GM23248 (cell line): ENCODE data around the gene CELSR1. TPM values are rescaled to one million over a fixed set of nuclear protein-coding genes. Genes with fewer than 3 reads are reported as not detected.
A peak's percentile ranks its signal among the peaks of the same experiment; 100 is the strongest.

Source experiments
- DNase-seq: peaks from one replicate; pipeline ENCODE4 v3.0.0-alpha.2; 2015
- H2AFZ ChIP-seq: fragments of 200-600 bp; sonication (generic); 2 replicates; pipeline ENCODE4 v1.6.1; 2016; ENCODE audit warnings: antibody characterized with exemption
- H3F3A ChIP-seq: fragments of 200-600 bp; sonication (generic); 2 replicates; pipeline ENCODE4 v1.6.1; 2016; ENCODE audit warnings: mild to moderate bottlenecking, antibody characterized with exemption, mixed run types; ENCODE audit not compliant: insufficient read depth
- H3K27ac ChIP-seq: fragments of 200-600 bp; sonication (generic); 2 replicates; pipeline ENCODE4 v1.5.1; 2016; ENCODE audit warnings: mild to moderate bottlenecking
- H3K27me3 ChIP-seq: fragments of 200-600 bp; sonication (generic); replicated peaks from 2 replicates; pipeline ENCODE4 v1.6.1; 2016; ENCODE audit warnings: mild to moderate bottlenecking; ENCODE audit not compliant: insufficient read depth
- H3K36me3 ChIP-seq: fragments of 200-600 bp; sonication (generic); 2 replicates; pipeline ENCODE4 v1.6.1; 2016; ENCODE audit warnings: low read depth, mild to moderate bottlenecking
- H3K4me1 ChIP-seq: fragments of 200-600 bp; sonication (generic); 2 replicates; pipeline ENCODE4 v1.6.1; 2016; ENCODE audit warnings: mild to moderate bottlenecking; ENCODE audit not compliant: insufficient read depth
- H3K4me2 ChIP-seq: fragments of 200-600 bp; sonication (generic); one replicate; pipeline ENCODE4 v1.6.1; 2016; ENCODE audit warnings: mild to moderate bottlenecking; ENCODE audit not compliant: unreplicated experiment
- H3K4me3 ChIP-seq: fragments of 200-600 bp; sonication (generic); 2 replicates; pipeline ENCODE4 v1.5.1; 2016; ENCODE audit warnings: mild to moderate bottlenecking
- H3K79me2 ChIP-seq: fragments of 200-600 bp; sonication (generic); 2 replicates; pipeline ENCODE4 v1.6.1; 2016; ENCODE audit warnings: mild to moderate bottlenecking; ENCODE audit not compliant: insufficient read depth
- H3K9ac ChIP-seq: fragments of 200-600 bp; sonication (generic); 2 replicates; pipeline ENCODE4 v1.6.1; 2016; ENCODE audit warnings: mild to moderate bottlenecking
- H3K9me2 ChIP-seq: fragments of 200-600 bp; sonication (generic); 2 replicates; pipeline ENCODE4 v1.6.1; 2016; ENCODE audit warnings: mixed run types, mild to moderate bottlenecking, moderate library complexity; ENCODE audit not compliant: insufficient read depth
- H3K9me3 ChIP-seq: fragments of 200-600 bp; sonication (generic); one replicate; pipeline ENCODE4 v1.6.1; 2017; ENCODE audit warnings: low read depth
- H4K20me1 ChIP-seq: fragments of 200-600 bp; sonication (generic); 2 replicates; pipeline ENCODE4 v1.6.0; 2016; ENCODE audit not compliant: insufficient read depth
- EZH2 ChIP-seq: fragments of 200-600 bp; sonication (generic); IDR thresholded peaks from 2 replicates; pipeline ENCODE4 v1.6.1; 2018; ENCODE audit warnings: antibody characterized with exemption, mild to moderate bottlenecking; ENCODE audit not compliant: insufficient read depth, poor library complexity, severe bottlenecking
- EZH2phosphoT487 ChIP-seq: fragments of 200-600 bp; sonication (generic); IDR thresholded peaks from 2 replicates; pipeline ENCODE4 v1.6.1; 2018; ENCODE audit warnings: antibody characterized with exemption, moderate library complexity, mild to moderate bottlenecking, low read depth; ENCODE audit not compliant: insufficient read depth
- WGBS, 2 experiments: methylation state at CpG; one replicate each; pipeline ENCODE4 v1.1.6; 2015 to 2017; ENCODE audit warnings: low lambda C conversion rate in 2 of 2, low coverage in 1 of 2; ENCODE audit errors: missing lambda C conversion rate in 2 of 2; 5-methylcytosine and 5-hydroxymethylcytosine counted together
- in situ Hi-C: fragments of 300-500 bp; cut with MboI; formaldehyde crosslinking; loops from 2 replicates; pipeline ENCODE4 v1.15.0; 2020
- polyA plus RNA-seq: library from polyadenylated mRNA; unstranded; fragments of >200 nt; fragmentation: Nextera tagmentation; extraction: Ambion mirVana; gene quantifications from 2 replicates; pipeline ENCODE4 v1.2.1, GENCODE V29; 2016
- total RNA-seq: library from RNA; depleted of rRNA; stranded (reverse); fragments of >200 nt; shearing (Covaris generic); gene quantifications from 2 replicates; pipeline ENCODE4 v1.2.3, GENCODE V29; 2014

Gene CELSR1
- total and polyA plus RNA-seq, 2 experiments from 2014 or later = 0.23 to 0.54 TPM

GRCh38 chr22:46538814-46539160 is 1.4 kb upstream of the CELSR1 start:
- no peaks in the 10 kb centered on the region for H3K36me3 ChIP-seq
- H3K79me2 ChIP-seq = no peaks in the 10 kb centered on the region
- H3K4me3 ChIP-seq = peak overlapping the region; percentile 68
- peak overlapping the region; percentile 19; the same call in 1 of the 2 replicates for H3K9ac ChIP-seq
- no peaks in the 10 kb centered on the region for H3K27me3 ChIP-seq
- no peaks in the 10 kb centered on the region for H3K9me3 ChIP-seq
- WGBS, 2 experiments = 0 to 2% methylated on average over 13 of the region's 13 CpGs
- peak; percentile 93 for DNase-seq
- in situ Hi-C loops = loop anchor here (25.0 kb wide), 1 partner anchor 401 kb away; no protein-coding TSS in a partner anchor
- no peak overlapping the region for H3K27ac ChIP-seq
- peak overlapping the region; percentile 52 for H2AFZ ChIP-seq
- no peak for TF ChIP-seq EZH2
- no peak for TF ChIP-seq EZH2phosphoT487
- H3F3A ChIP-seq = no peaks in the 10 kb centered on the region
- H4K20me1 ChIP-seq = no peaks in the 10 kb centered on the region
- H3K4me1 ChIP-seq = peaks cover 12% of the 10 kb centered on the region
- peak overlapping the region; percentile 73 for H3K4me2 ChIP-seq
- H3K9me2 ChIP-seq = no peaks in the 10 kb centered on the region

DNA sequence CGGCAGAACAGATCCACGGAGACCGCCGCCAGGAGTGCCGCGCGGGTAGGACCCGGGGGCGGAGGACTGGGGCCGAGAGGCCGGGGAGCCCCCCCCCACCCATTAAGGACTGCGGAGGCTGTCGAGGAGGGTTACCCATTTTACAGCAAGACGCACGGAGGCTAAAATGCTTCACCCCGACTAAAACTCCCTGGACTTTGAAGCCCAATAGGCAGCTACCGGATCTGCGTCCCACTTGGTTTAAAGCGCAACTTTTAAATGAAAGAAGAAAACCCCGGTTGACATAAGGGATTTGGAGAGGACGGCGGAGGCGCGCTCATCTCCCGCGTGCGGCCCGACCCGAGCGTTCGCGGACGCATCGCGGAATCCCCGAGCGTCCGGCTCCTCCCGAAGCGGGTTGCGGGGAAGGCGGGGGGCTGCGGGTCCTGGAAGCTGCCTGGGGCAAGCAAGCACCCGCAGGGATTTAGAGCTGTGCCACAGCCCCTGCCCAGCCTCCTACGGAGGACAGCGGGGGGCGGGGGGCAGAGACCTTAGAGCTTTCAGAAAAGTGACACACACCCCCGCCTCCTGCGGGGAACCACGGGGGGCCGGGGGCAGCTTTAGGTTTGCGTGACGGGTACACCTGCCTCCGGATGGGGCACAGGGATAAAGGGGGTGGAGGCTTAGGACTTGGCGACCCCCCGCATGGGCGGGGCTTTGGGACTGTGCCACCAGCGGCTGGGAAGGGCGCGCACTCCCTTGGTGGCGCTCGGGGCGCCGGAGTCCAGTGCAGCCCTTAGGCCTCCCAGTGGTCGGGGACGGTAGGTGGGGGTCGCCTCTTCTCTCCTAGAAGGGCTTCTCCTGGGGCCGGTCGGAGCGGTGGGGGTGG is 760 bp upstream of the CELSR1 start:
- H3K27me3 ChIP-seq = no peaks in the 10 kb centered on the region
- no peaks in the 10 kb centered on the region for H3K79me2 ChIP-seq
- DNase-seq = peak; percentile 61
- WGBS, 2 experiments = 2% methylated on average over 49 to 66 of the region's 70 CpGs
- no peaks in the 10 kb centered on the region for H3K9me2 ChIP-seq
- no peaks in the 10 kb centered on the region for H3K36me3 ChIP-seq
- no peaks in the 10 kb centered on the region for H4K20me1 ChIP-seq
- in situ Hi-C loops = loop anchor here (25.0 kb wide), 1 partner anchor 401 kb away; no protein-coding TSS in a partner anchor
- H3K9ac ChIP-seq = no peak overlapping the region
- H2AFZ ChIP-seq = peak overlapping the region; percentile 52
- H3K4me1 ChIP-seq = peaks cover 12% of the 10 kb centered on the region
- no peak overlapping the region for H3K27ac ChIP-seq
- no peaks in the 10 kb centered on the region for H3F3A ChIP-seq
- H3K9me3 ChIP-seq = no peaks in the 10 kb centered on the region
- peak overlapping the region; percentile 68 for H3K4me3 ChIP-seq
- peak overlapping the region; percentile 73 for H3K4me2 ChIP-seq
- no peak for TF ChIP-seq EZH2
- no peak for TF ChIP-seq EZH2phosphoT487

GRCh38 chr22:46536537-46537224 is 739 bp downstream of the CELSR1 start:
- DNase-seq = no peak
- in situ Hi-C loops = loop anchor here (25.0 kb wide), 1 partner anchor 399 kb away; no protein-coding TSS in a partner anchor

GRCh38 chr22:46535876-46536536 is 1.4 kb downstream of the CELSR1 start:
- Histone ChIP-seq H4K20me1 (no peaks in the 10 kb centered on the region), H3K27me3 (no peaks in the 10 kb centered on the region), H3K9me3 (no peaks in the 10 kb centered on the region), H2AFZ (no peak overlapping the region), H3K27ac (no peak overlapping the region), H3F3A (no peaks in the 10 kb centered on the region), H3K4me1 (peaks cover 12% of the 10 kb centered on the region), H3K36me3 (no peaks in the 10 kb centered on the region), H3K4me3 (no peak overlapping the region), H3K9ac (no peak overlapping the region), H3K9me2 (no peaks in the 10 kb centered on the region), H3K79me2 (no peaks in the 10 kb centered on the region), H3K4me2 (no peak overlapping the region)
- no peak for DNase-seq
- no peak for TF ChIP-seq EZH2phosphoT487
- TF ChIP-seq EZH2 = no peak
- in situ Hi-C loops = loop anchor here (25.0 kb wide), 1 partner anchor 399 kb away; no protein-coding TSS in a partner anchor
- 72 to 86% methylated on average over 50 to 72 of the region's 78 CpGs for WGBS, 2 experiments

More at GRCh38 chr22:46536537-46537224, 739 bp downstream of the CELSR1 start:
- no peak overlapping the region for H3K27ac ChIP-seq
- H3K9me3 ChIP-seq = no peaks in the 10 kb centered on the region
- TF ChIP-seq EZH2 = no peak
- TF ChIP-seq EZH2phosphoT487 = no peak
- H3K4me3 ChIP-seq = peak overlapping the region; percentile 63
- H3K27me3 ChIP-seq = no peaks in the 10 kb centered on the region
- no peaks in the 10 kb centered on the region for H4K20me1 ChIP-seq
- peaks cover 12% of the 10 kb centered on the region for H3K4me1 ChIP-seq
- no peaks in the 10 kb centered on the region for H3K79me2 ChIP-seq
- no peak overlapping the region for H3K9ac ChIP-seq
- H2AFZ ChIP-seq = no peak overlapping the region
- no peaks in the 10 kb centered on the region for H3K9me2 ChIP-seq
- no peaks in the 10 kb centered on the region for H3K36me3 ChIP-seq
- no peaks in the 10 kb centered on the region for H3F3A ChIP-seq
- H3K4me2 ChIP-seq = no peak overlapping the region
- 5% methylated on average over 37 to 70 of the region's 118 CpGs for WGBS, 2 experiments
